Prostate gland (tissue), 2 donors: Measurements from ENCODE around the gene GNPAT.

ENCODE experiments used
- CTCF ChIP-seq, 4 experiments: fragments of 200-600 bp in 2 of 4; fragments of 450-650 bp in 2 of 4; sonication (generic) in 2 of 4; IDR thresholded peaks; 1 replicate in 3 of 4; 2 replicates in 1 of 4; pipeline ENCODE4 v1.5.1; 2016 to 2019; ENCODE audit warnings: antibody characterized with exemption in 4 of 4, mild to moderate bottlenecking in 2 of 4, moderate library complexity in 2 of 4
- POLR2A ChIP-seq: fragments of 450-650 bp; IDR thresholded peaks from one replicate; pipeline ENCODE4 v1.6.1; 2016; ENCODE audit warnings: antibody characterized with exemption, mild to moderate bottlenecking
- POLR2AphosphoS5 ChIP-seq: sonication (generic); formaldehyde crosslinking; IDR thresholded peaks from one replicate; pipeline ENCODE4 v1.6.1; 2017; ENCODE audit warnings: antibody characterized with exemption

DNA sequence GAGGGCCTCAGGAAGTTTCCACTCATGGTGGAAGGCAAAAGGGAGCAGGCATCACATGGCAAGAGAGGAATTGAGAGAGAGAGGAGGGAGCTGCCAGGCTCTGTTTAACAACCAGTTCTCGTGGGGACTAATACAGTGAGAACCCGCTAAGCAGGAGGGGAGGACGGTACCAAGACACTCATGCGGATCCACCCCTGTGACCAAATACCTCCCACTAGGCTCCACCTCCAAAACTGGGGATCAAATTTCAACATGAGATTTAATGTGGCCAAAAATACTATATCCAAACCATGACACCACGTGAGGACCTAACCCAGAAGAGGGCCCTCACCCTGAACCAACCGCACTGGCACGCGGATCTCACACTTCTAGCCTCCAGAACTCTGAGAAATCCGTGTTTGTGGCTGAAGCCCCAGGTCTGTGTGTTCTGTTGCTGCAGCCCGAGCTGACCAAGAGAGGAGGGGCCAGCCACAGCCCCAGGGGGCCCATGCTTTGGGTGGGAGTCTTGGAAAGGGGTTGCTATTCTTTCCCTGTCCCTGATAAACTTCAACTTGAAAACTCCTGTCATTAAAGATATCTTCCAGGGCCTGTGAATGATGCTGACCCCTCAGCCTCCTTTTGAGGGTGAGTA is 47.2 kb upstream of the GNPAT start:
- no peak for TF ChIP-seq CTCF (IDR thresholded peaks at IDR 0.05)
- no peak for TF ChIP-seq POLR2A
- no peak for TF ChIP-seq POLR2AphosphoS5
